ENCODE measurements around the gene AGBL4. TPM values are rescaled to one million over a fixed set of nuclear protein-coding genes. Genes with fewer than 3 reads are reported as not detected.

Gene AGBL4
- total RNA-seq, 1 experiment from 2014 or later: not detected

GRCh38 chr1:48767975-48768510 is 1255.7 kb downstream of the AGBL4 start:
- DNase-seq (ENCODE audit: low spot score): no peak

GRCh38 chr1:48765335-48765734 is 1258.4 kb downstream of the AGBL4 start:
- DNase-seq (ENCODE audit: low spot score): no peak

- DNase-seq (ENCODE audit: low spot score): no peak
These were observed 1261.8 kb downstream of the AGBL4 start for GRCh38 chr1:48761986-48762385.

- DNase-seq (ENCODE audit: low spot score): peak; percentile 2
These were observed 1262.3 kb downstream of the AGBL4 start for GRCh38 chr1:48761411-48761810.

GRCh38 chr1:48760857-48761256 is 1262.9 kb downstream of the AGBL4 start:
- DNase-seq (ENCODE audit: low spot score): no peak

GRCh38 chr1:48758976-48759375 is 1264.8 kb downstream of the AGBL4 start:
- no peak for DNase-seq (ENCODE audit: low spot score)

- no peak for DNase-seq (ENCODE audit: low spot score)
These were observed 1266.4 kb downstream of the AGBL4 start for GRCh38 chr1:48757363-48757762.

- DNase-seq (ENCODE audit: low spot score): no peak
These were observed 1267.0 kb downstream of the AGBL4 start for GRCh38 chr1:48756683-48757316.

- no peak for DNase-seq (ENCODE audit: low spot score)
These were observed 1270.5 kb downstream of the AGBL4 start for GRCh38 chr1:48753293-48753692.

GRCh38 chr1:48750109-48750508 is 1273.6 kb downstream of the AGBL4 start:
- no peak for DNase-seq (ENCODE audit: low spot score)

GRCh38 chr1:48749068-48749467 is 1274.7 kb downstream of the AGBL4 start:
- DNase-seq (ENCODE audit: low spot score): no peak

- DNase-seq (ENCODE audit: low spot score): no peak
These were observed 1276.8 kb downstream of the AGBL4 start for GRCh38 chr1:48746906-48747305.

- no peak for DNase-seq (ENCODE audit: low spot score)
These were observed 1279.7 kb downstream of the AGBL4 start for GRCh38 chr1:48744032-48744431.

- DNase-seq (ENCODE audit: low spot score): no peak
These were observed 1280.3 kb downstream of the AGBL4 start for GRCh38 chr1:48743480-48743879.

- DNase-seq (ENCODE audit: low spot score): no peak
These were observed 1282.4 kb downstream of the AGBL4 start for GRCh38 chr1:48741380-48741779.

- DNase-seq (ENCODE audit: low spot score): no peak
These were observed 1283.1 kb downstream of the AGBL4 start for GRCh38 chr1:48740621-48741020.

GRCh38 chr1:48739091-48739490 is 1284.7 kb downstream of the AGBL4 start:
- no peak for DNase-seq (ENCODE audit: low spot score)

GRCh38 chr1:48738356-48738755 is 1285.4 kb downstream of the AGBL4 start:
- no peak for DNase-seq (ENCODE audit: low spot score)

GRCh38 chr1:48735796-48736195 is 1288.0 kb downstream of the AGBL4 start:
- DNase-seq (ENCODE audit: low spot score): no peak

GRCh38 chr1:48730164-48730910 is 1293.4 kb downstream of the AGBL4 start:
- DNase-seq (ENCODE audit: low spot score): no peak

- DNase-seq (ENCODE audit: low spot score): no peak
These were observed 1295.2 kb downstream of the AGBL4 start for GRCh38 chr1:48728584-48728983.

GRCh38 chr1:48726557-48727215 is 1297.1 kb downstream of the AGBL4 start:
- no peak for DNase-seq (ENCODE audit: low spot score)

- no peak for DNase-seq (ENCODE audit: low spot score)
These were observed 1297.6 kb downstream of the AGBL4 start for GRCh38 chr1:48726139-48726538.
